Subcutaneous adipose tissue (tissue), 4 donors: ENCODE measurements around the gene BRINP1. TPM values are rescaled to one million over a fixed set of nuclear protein-coding genes. Genes with fewer than 3 reads are reported as not detected.

ENCODE experiments used
- CTCF ChIP-seq: fragments of 450-650 bp; IDR thresholded peaks from one replicate; pipeline ENCODE4 v1.5.1; 2016; ENCODE audit warnings: low read depth, mild to moderate bottlenecking, control low read depth, antibody characterized with exemption, moderate library complexity
- total RNA-seq, 4 donors: library from RNA; depleted of rRNA; stranded (reverse); fragments of >200 nt; gene quantifications; one replicate each; pipeline ENCODE4 v1.1.0, GENCODE V29; 2016

BRINP1 gene
- total RNA-seq, 4 donors from 2014 or later, result not detected

- TF ChIP-seq CTCF, result no peak
These were observed 247.3 kb downstream of the BRINP1 start for GRCh38 chr9:119121899-119122298.

- TF ChIP-seq CTCF, result no peak
These were observed 251.8 kb downstream of the BRINP1 start for GRCh38 chr9:119117409-119117808.
